GM06990 (cell line): ENCODE data around the gene DCAF5.

Experiments used
- DNase-seq: peaks from one replicate; pipeline ENCODE4 v3.0.0-alpha.2; 2011; ENCODE audit not compliant: insufficient read length; ENCODE audit errors: extremely low read depth
- H3K27me3 ChIP-seq: replicated peaks from 2 replicates; pipeline ENCODE4 v1.6.0; 2011; ENCODE audit warnings: low read length; ENCODE audit not compliant: control insufficient read depth, insufficient read depth
- H3K36me3 ChIP-seq: 2 replicates; pipeline ENCODE4 v1.5.1; 2011; ENCODE audit warnings: low read length; ENCODE audit not compliant: control insufficient read depth, insufficient read depth
- H3K4me3 ChIP-seq: replicated peaks from 2 replicates; pipeline ENCODE4 v1.5.1; 2011; ENCODE audit warnings: low read depth, mild to moderate bottlenecking, control low read depth, low read length
- TF ChIP-seq, protein P1 (sequence below): IDR thresholded peaks from 2 replicates; pipeline ENCODE4 v1.5.1; 2011; ENCODE audit warnings: low read length, control low read depth, mild to moderate bottlenecking, inconsistent platforms; ENCODE audit not compliant: insufficient read depth, poor library complexity, severe bottlenecking

The DCAF5 gene

GRCh38 chr14:69132513-69133181 is 20.3 kb downstream of the DCAF5 start:
- no peaks in the 10 kb centered on the region for H3K27me3 ChIP-seq
- H3K36me3 ChIP-seq = no peaks in the 10 kb centered on the region
- no peak overlapping the region for H3K4me3 ChIP-seq
- TF ChIP-seq, protein P1, sequence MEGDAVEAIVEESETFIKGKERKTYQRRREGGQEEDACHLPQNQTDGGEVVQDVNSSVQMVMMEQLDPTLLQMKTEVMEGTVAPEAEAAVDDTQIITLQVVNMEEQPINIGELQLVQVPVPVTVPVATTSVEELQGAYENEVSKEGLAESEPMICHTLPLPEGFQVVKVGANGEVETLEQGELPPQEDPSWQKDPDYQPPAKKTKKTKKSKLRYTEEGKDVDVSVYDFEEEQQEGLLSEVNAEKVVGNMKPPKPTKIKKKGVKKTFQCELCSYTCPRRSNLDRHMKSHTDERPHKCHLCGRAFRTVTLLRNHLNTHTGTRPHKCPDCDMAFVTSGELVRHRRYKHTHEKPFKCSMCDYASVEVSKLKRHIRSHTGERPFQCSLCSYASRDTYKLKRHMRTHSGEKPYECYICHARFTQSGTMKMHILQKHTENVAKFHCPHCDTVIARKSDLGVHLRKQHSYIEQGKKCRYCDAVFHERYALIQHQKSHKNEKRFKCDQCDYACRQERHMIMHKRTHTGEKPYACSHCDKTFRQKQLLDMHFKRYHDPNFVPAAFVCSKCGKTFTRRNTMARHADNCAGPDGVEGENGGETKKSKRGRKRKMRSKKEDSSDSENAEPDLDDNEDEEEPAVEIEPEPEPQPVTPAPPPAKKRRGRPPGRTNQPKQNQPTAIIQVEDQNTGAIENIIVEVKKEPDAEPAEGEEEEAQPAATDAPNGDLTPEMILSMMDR = no peak
- no peak for DNase-seq

DNA sequence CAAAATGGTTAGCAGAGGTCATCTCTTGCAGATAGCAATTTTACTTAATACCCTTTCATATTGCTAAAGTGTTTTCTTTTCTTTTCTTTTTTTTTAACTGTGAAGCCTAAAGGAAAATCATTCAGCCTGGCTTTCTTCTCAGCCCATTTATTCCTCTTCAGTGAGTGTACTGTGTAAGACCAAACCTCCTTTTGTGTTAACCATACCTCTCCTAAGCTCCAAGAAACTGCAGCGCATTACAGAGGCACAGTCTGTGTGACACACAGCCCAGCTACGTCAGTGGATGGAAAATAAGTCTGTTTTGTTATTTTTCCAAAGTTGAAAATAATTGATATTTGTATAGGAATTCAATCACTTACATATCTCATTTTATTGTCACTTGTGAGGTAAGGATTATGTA is 21.7 kb downstream of the DCAF5 start:
- TF ChIP-seq, protein P1 = no peak
- no peak for DNase-seq
- H3K4me3 ChIP-seq = no peak overlapping the region

DNA sequence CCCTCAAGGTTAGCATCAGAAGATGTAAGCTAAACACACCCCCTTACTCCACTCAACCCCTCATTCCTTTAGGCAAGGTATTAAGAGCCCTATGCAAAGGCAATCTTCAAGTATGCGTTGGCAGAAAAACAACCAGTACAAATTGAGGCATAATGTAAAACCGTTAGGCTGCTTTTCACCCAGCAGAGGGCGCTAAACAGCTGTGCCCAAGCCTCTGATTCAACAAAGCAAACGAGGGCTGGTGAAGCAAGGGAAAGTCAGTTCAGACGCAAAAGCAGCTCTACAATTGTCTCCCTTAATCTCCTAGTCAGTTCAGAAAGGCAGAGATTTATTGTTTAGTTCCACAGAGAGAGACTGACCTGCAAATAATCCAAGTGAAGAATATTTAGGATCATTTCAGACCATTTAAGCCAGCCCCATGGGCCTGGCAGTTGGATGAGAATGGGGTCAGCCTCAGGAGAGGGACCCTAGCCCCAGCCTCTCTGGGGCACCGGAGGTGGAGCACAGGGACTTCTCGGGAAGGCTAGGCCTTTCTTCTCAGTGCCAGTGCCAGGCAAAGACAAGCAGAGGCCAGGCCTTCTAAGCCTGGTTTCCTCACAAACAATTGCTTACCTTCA is 23.5 kb downstream of the DCAF5 start:
- H3K4me3 ChIP-seq = no peak overlapping the region
- TF ChIP-seq, protein P1 = peak; percentile 95
- H3K27me3 ChIP-seq = no peaks in the 10 kb centered on the region
- no peaks in the 10 kb centered on the region for H3K36me3 ChIP-seq
- DNase-seq = peak; percentile 15

More for the DNA sequence above, 21.7 kb downstream of the DCAF5 start:
- Histone ChIP-seq H3K27me3 (no peaks in the 10 kb centered on the region), H3K36me3 (no peaks in the 10 kb centered on the region)

DNA sequence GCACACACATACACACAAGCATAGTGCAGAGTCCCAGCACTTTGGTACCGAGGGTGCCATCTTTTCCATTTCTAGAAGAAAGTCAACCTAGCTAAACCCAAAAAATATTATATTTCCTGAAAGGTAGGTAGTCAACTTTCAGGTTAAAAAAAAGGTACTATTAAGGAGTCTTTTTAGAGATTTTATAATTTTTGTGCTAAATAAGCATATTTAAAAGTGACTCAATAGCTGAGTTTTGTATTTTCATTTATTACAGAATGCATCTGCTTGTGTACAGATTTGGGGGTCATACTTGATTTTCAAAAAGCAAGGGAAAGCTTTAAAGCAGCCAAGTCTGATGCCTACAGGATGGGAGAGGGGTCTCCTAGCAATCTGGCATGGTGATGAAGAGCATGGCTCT is 34.6 kb downstream of the DCAF5 start:
- Histone ChIP-seq H3K4me3 (no peak overlapping the region), H3K36me3 (peaks cover 5% of the 10 kb centered on the region), H3K27me3 (no peaks in the 10 kb centered on the region)
- DNase-seq = no peak
- TF ChIP-seq, protein P1 = no peak

- Histone ChIP-seq H3K4me3 (no peak overlapping the region), H3K27me3 (no peaks in the 10 kb centered on the region), H3K36me3 (peaks cover 5% of the 10 kb centered on the region)
- TF ChIP-seq, protein P1 = no peak
- no peak for DNase-seq
These were observed 35.7 kb downstream of the DCAF5 start for GRCh38 chr14:69117020-69117767.
